Ovary (tissue), 10 donors: ENCODE data around the gene FURIN. TPM values are rescaled to one million over a fixed set of nuclear protein-coding genes. Genes with fewer than 3 reads are reported as not detected.

Experiments
- DNase-seq, 5 donors: peaks; one replicate each; pipeline ENCODE4 v3.0.0-alpha.2; 2019 to 2020
- H3K27ac ChIP-seq, 2 donors: fragments of 200-600 bp; one replicate each; pipeline versions ENCODE4 v1.5.1 to v1.8.0; 2019 to 2022
- H3K27me3 ChIP-seq: fragments of 200-600 bp; one replicate; pipeline ENCODE4 v1.8.0; 2022
- H3K36me3 ChIP-seq: fragments of 200-600 bp; sonication (generic); one replicate; pipeline ENCODE4 v1.5.1; 2019
- H3K4me1 ChIP-seq: one replicate; pipeline ENCODE4 v1.8.1; 2013; ENCODE audit warnings: mild to moderate bottlenecking, moderate library complexity; ENCODE audit not compliant: insufficient read depth
- H3K4me3 ChIP-seq: fragments of 200-600 bp; sonication (generic); one replicate; pipeline ENCODE4 v1.5.1; 2017
- H3K9me3 ChIP-seq, 2 donors: fragments of 200-600 bp in 1 of 2; sonication (generic) in 1 of 2; one replicate each; pipeline versions ENCODE4 v1.5.1 to v1.8.1; 2013 to 2019; ENCODE audit warnings: mild to moderate bottlenecking in 1 of 2, moderate library complexity in 1 of 2
- EP300 ChIP-seq: sonication (generic); formaldehyde crosslinking; IDR thresholded peaks from one replicate; pipeline ENCODE4 v1.6.1; 2017; ENCODE audit warnings: antibody characterized with exemption
- POLR2A ChIP-seq: fragments of 450-650 bp; IDR thresholded peaks from one replicate; pipeline ENCODE4 v1.6.1; 2017; ENCODE audit warnings: antibody characterized with exemption, mild to moderate bottlenecking, moderate library complexity
- WGBS, 3 donors: extraction: QIAGEN DNeasy Blood & Tissue Kit in 1 of 3; methylation state at CpG; one replicate each; pipeline versions ENCODE4 v1.1.5 to v1.1.7; 2013 to 2017; 5-methylcytosine and 5-hydroxymethylcytosine counted together
- intact Hi-C, 4 donors: fragments of 100-400 bp; cut with DNase I; formaldehyde crosslinking; loops; one replicate each; pipeline versions ENCODE4 v1.11.0 to v1.15.1; 2022 to 2023
- long read RNA-seq, 3 donors: library from polyadenylated mRNA in 2 of 3; unstranded in 2 of 3; transcript quantifications; one replicate each; pipeline ENCODE4 v2.0.0 and lab custom pipeline, GENCODE V29; 2021 to 2026
- polyA plus RNA-seq, 2 donors: library from polyadenylated mRNA; stranded (reverse); fragments of 200-250 nt in 1 of 2; fragments of 350-450 nt in 1 of 2; fragmentation: Illumina TruSeq in 1 of 2; extraction: RNeasy Lipid Tissue Mini Kit (QIAGEN cat#74804) in 1 of 2; gene quantifications; one replicate each; pipeline ENCODE4 v1.2.3, GENCODE V29; 2013 to 2014
- total RNA-seq, 7 donors: library from RNA; depleted of rRNA in 2 of 7; stranded (reverse); fragments of >200 nt in 2 of 7; fragmentation: NEBNext Ultra II Directional in 3 of 7; extraction: Animal tissue kit (Norgen Biotek cat#: 25700) in 3 of 7; gene quantifications; one replicate each; pipeline versions ENCODE4 v1.1.0 to v1.2.4, GENCODE V29; 2016 to 2023
- TF ChIP-seq, protein P1 (sequence below), 3 donors: fragments of 450-650 bp in 2 of 3; fragments of 200-600 bp in 1 of 3; IDR thresholded peaks; one replicate each; pipeline versions ENCODE4 v1.5.1 to v1.8.0; 2016 to 2022; ENCODE audit warnings: antibody characterized with exemption in 3 of 3, mild to moderate bottlenecking in 1 of 3
- donor health status: DM: no; HTN: no; CAD: no; lungs with moderate emphysema.
- donor health status: DM: no; HTN: no; CAD: no.
- donor health status: Bipolar disorder and iron deficiency.
- donor health status: DM: yes; HTN: yes; CAD: no.
- donor health status: DM: no; HTN: no; CAD: no.
- donor health status: DM: yes; HTN: yes; CAD: no.

FURIN gene
- 10 to 100 TPM; 17.9 to 38.6 (median 35.1) TPM for total RNA-seq
- 10 to 100 TPM in 1 of 2 donors, 1 to 10 TPM in 1; 6.2 to 33.7 TPM for polyA plus RNA-seq
- long read RNA-seq, donor 1, partial matches to known transcripts: 33 of 35 reads
- long read RNA-seq, donor 1, other reads (novel, unspliced or antisense): 2 of 35 reads
- long read RNA-seq, donor 2, full-length matches to known transcripts: 1 of 6 reads
- long read RNA-seq, donor 2, partial matches to known transcripts: 5 of 6 reads
- long read RNA-seq, donor 2, other reads (novel, unspliced or antisense): 0 of 6 reads
- long read RNA-seq, donor 3, full-length matches to known transcripts: 10 of 62 reads
- long read RNA-seq, donor 3, partial matches to known transcripts: 49 of 62 reads
- long read RNA-seq, donor 3, other reads (novel, unspliced or antisense): 3 of 62 reads

DNA sequence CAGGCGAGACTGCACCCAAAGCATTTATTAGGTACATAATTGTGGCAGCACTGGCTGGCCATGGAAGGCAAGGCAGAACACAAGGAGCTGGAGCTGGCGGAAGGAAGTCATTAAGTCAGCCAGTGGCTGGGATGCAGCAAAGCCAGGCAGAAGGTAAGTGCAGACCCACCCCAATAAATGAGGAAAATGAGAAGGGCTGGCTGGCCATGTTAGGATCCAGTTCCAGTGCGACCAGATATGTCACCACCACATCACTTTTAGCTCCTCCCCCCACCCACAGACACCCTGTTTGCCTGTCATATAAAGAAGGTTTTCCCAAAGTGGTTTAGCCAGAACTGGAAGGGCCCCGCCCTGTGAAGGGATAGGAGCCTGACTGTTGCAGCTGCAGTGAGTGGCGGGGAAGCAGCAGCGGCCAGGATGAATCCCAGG, at the start of gene FURIN:
Gene FURIN, plus strand, starts transcription at position 328 of the 429 bp plus-strand sequence. CDS start 7,153 bp downstream, outside the sequence.
- TF ChIP-seq EP300 (no peak), POLR2A (no peak)
- intact Hi-C loops: no loop called here
- H3K4me3 ChIP-seq: no peak within 1 kb of the TSS
- H3K27ac ChIP-seq: no peak within 1 kb of the TSS
- WGBS, 3 donors: 94 to 96% (median 95%) methylated on average over 6 of the region's 6 CpGs
- H3K27me3 ChIP-seq: no peaks in the 10 kb centered on the region
- DNase-seq: no peak
- no peaks in the 10 kb centered on the region for H3K36me3 ChIP-seq
- peaks cover 13% of the 10 kb centered on the region for H3K4me1 ChIP-seq
- H3K9me3 ChIP-seq: no peaks in the 10 kb centered on the region

DNA sequence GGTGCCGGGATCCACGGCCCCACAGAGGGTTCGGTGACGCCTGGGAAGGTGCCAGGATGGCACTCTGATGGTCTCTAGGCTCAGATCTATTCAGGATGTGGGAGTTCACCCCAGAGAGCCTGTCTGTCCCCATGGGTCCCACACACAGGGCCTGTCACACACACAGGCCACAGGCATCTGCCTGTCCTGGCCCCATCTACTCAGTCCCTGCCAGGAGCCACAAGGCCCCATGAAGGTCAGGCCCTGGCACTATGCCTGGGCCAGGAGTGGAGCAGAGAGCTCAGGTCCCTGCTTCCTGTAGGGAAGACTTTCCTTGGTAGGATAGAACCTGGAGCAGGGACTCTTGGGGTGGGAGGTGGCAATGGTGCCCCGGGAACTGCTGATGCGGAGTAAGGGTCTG, 49.0 kb upstream of the FURIN start:
- Histone ChIP-seq H3K36me3 (no peaks in the 10 kb centered on the region), H3K4me1 (peaks cover 4% of the 10 kb centered on the region), H3K27me3 (no peaks in the 10 kb centered on the region), H3K4me3 (no peak overlapping the region), H3K9me3 (no peaks in the 10 kb centered on the region), H3K27ac (no peak overlapping the region)
- WGBS, 3 donors: 91 to 96% (median 92%) methylated on average over 6 of the region's 6 CpGs
- DNase-seq: no peak
- intact Hi-C loops: no loop called here
- TF ChIP-seq, protein P1, sequence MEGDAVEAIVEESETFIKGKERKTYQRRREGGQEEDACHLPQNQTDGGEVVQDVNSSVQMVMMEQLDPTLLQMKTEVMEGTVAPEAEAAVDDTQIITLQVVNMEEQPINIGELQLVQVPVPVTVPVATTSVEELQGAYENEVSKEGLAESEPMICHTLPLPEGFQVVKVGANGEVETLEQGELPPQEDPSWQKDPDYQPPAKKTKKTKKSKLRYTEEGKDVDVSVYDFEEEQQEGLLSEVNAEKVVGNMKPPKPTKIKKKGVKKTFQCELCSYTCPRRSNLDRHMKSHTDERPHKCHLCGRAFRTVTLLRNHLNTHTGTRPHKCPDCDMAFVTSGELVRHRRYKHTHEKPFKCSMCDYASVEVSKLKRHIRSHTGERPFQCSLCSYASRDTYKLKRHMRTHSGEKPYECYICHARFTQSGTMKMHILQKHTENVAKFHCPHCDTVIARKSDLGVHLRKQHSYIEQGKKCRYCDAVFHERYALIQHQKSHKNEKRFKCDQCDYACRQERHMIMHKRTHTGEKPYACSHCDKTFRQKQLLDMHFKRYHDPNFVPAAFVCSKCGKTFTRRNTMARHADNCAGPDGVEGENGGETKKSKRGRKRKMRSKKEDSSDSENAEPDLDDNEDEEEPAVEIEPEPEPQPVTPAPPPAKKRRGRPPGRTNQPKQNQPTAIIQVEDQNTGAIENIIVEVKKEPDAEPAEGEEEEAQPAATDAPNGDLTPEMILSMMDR (IDR thresholded peaks at IDR 0.05): no peak
- TF ChIP-seq POLR2A (no peak), EP300 (no peak)

DNA sequence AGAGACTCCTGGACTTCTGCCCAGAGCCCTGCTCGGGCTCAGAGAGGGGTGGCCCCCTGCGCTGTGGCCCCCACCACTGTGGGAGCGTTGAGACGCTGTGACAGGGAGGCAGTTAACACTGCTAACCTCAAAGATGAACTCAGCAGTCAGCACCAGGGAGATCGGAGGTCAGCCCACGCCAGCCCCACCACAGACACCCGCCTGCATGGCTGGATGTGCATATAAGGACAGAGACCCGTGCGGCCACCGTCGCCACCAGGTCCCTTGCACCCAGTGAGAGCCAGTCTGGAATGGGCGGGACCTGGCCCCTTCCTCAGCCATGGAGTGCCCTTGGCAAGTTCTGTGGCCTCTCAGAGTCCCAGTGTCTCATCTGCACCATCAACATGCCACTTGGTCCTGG, 48.5 kb upstream of the FURIN start:
- no peak for TF ChIP-seq EP300
- no peaks in the 10 kb centered on the region for H3K9me3 ChIP-seq
- DNase-seq: no peak
- no peak overlapping the region for H3K27ac ChIP-seq
- no peaks in the 10 kb centered on the region for H3K27me3 ChIP-seq
- 78 to 85% (median 83%) methylated on average over 4 to 12 of the region's 12 CpGs for WGBS, 3 donors
- H3K4me3 ChIP-seq: no peak overlapping the region
- intact Hi-C loops: no loop called here
- peaks cover 1% of the 10 kb centered on the region for H3K4me1 ChIP-seq
- H3K36me3 ChIP-seq: no peaks in the 10 kb centered on the region

DNA sequence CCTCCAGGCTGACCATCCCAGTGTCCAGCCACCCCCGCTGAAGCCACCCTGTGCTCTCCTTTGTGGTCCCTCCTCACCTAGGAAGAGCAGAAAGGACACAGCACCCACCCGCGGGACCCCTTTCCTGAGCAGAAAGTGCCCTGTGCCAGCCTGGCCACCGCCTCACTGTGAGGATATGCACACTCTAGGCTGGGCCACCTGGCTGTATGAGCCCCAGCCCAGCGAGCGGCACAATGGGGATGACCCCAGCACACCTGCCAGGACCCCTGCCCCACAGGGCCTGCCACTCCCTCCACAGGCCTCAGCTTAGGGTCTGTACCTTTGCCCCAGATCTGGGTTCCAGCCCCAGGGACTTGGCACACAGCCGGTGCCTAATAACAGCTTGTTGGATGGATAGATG, 47.9 kb upstream of the FURIN start:
- 92 to 96% (median 94%) methylated on average over 7 of the region's 7 CpGs for WGBS, 3 donors
- Histone ChIP-seq H3K9me3 (no peaks in the 10 kb centered on the region), H3K27me3 (no peaks in the 10 kb centered on the region), H3K4me1 (peaks cover 1% of the 10 kb centered on the region), H3K4me3 (no peak overlapping the region), H3K36me3 (no peaks in the 10 kb centered on the region), H3K27ac (no peak overlapping the region)
- TF ChIP-seq POLR2A (no peak), EP300 (no peak)
- TF ChIP-seq, protein P1 (IDR thresholded peaks at IDR 0.05): no peak
- intact Hi-C loops: no loop called here
- no peak for DNase-seq

DNA sequence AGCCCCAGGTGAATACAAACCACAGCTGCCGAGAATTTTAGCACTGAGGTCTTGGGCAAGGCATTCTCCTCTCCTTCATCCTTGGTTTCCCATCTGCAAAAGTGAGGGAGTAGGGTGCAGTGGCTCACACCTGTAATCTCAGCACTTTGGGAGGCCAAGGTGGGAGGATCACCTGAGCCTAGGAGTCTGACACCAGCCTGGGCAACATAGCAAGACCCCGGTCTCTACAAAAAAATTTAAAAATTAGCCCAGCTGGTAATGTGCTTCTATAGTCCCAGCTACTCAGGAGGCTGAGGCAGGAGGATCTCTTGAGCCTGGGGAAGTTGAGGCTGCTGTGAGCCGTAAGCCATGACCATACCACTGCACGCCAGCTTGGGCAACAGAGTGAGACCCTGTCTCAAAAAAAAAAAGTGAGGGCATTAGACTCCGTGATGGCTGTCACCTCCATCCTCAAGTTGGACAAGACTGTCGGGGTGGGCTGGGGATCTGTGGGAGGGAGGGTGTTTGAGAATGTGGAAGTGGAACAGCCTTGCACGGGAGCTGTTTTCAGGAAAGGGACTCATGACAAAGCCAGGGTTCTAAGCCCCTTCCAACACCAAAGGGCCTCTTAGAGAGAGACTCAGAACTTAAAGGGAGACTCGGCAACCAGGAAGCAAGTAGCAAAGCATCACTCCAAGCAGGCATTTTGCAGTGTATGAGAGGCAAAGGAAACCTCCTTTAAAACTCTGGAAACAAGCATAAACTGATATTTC, 46.0 kb upstream of the FURIN start:
- Histone ChIP-seq H3K27me3 (no peaks in the 10 kb centered on the region), H3K9me3 (no peaks in the 10 kb centered on the region), H3K4me1 (peaks cover 1% of the 10 kb centered on the region), H3K36me3 (no peaks in the 10 kb centered on the region), H3K4me3 (no peak overlapping the region), H3K27ac (no peak overlapping the region)
- 77 to 88% (median 86%) methylated on average over 8 of the region's 8 CpGs for WGBS, 3 donors
- intact Hi-C loops: no loop called here
- DNase-seq: no peak
- TF ChIP-seq POLR2A (no peak), EP300 (no peak)
- TF ChIP-seq, protein P1 (IDR thresholded peaks at IDR 0.05): no peak
